Lung (tissue), 12 donors: ENCODE data around the gene XRCC1. TPM values are rescaled to one million over a fixed set of nuclear protein-coding genes. Genes with fewer than 3 reads are reported as not detected.
A peak's percentile ranks its signal among the peaks of the same experiment; 100 is the strongest.

Experiments used
- ATAC-seq: fragments of 200-7000 bp; cut with Tn5 transposase; one replicate; pipeline ENCODE4 v1.9.1; 2020; ENCODE audit warnings: moderate number of reproducible peaks; ENCODE audit not compliant: insufficient read depth, low FRiP score
- DNase-seq, 3 donors: peaks; one replicate each; pipeline ENCODE4 v3.0.0-alpha.2; 2013 to 2017
- H3K27ac ChIP-seq, 2 donors: one replicate each; pipeline ENCODE4 v1.5.1; 2013; ENCODE audit warnings: mild to moderate bottlenecking in 2 of 2, moderate library complexity in 2 of 2, control low read depth in 1 of 2, inconsistent platforms in 1 of 2, low read depth in 1 of 2, low read length in 1 of 2
- H3K27me3 ChIP-seq, 3 donors: one replicate each; pipeline ENCODE4 v1.5.1; 2013; ENCODE audit warnings: low read length in 2 of 3; ENCODE audit not compliant: control insufficient read depth in 3 of 3, insufficient read depth in 3 of 3
- H3K36me3 ChIP-seq, 4 donors: one replicate each; pipeline ENCODE4 v1.5.1; 2013; ENCODE audit warnings: low read length in 4 of 4, mild to moderate bottlenecking in 1 of 4, moderate library complexity in 1 of 4; ENCODE audit not compliant: control insufficient read depth in 4 of 4, insufficient read depth in 4 of 4
- H3K4me1 ChIP-seq, 5 donors: one replicate each; pipeline ENCODE4 v1.5.1; 2013; ENCODE audit warnings: low read length in 5 of 5, mild to moderate bottlenecking in 2 of 5, moderate library complexity in 1 of 5; ENCODE audit not compliant: control insufficient read depth in 5 of 5, insufficient read depth in 5 of 5
- H3K4me3 ChIP-seq: one replicate; pipeline ENCODE4 v1.5.1; 2013; ENCODE audit warnings: mild to moderate bottlenecking, control low read depth, moderate library complexity
- H3K9ac ChIP-seq, 2 donors: one replicate each; pipeline ENCODE4 v1.5.1; 2013; ENCODE audit warnings: low read length in 2 of 2, control low read depth in 1 of 2; ENCODE audit not compliant: insufficient read depth in 1 of 2
- H3K9me3 ChIP-seq, 4 donors: one replicate each; pipeline ENCODE4 v1.5.1; 2013; ENCODE audit warnings: low read length in 3 of 4, mild to moderate bottlenecking in 1 of 4, moderate library complexity in 1 of 4; ENCODE audit not compliant: control insufficient read depth in 4 of 4, insufficient read depth in 3 of 4
- WGBS, 2 donors: extraction: QIAGEN DNeasy Blood & Tissue Kit; methylation state at CpG; one replicate each; pipeline ENCODE4 v1.1.7; 2013; 5-methylcytosine and 5-hydroxymethylcytosine counted together
- polyA plus RNA-seq, 2 donors: library from polyadenylated mRNA; stranded (reverse); fragments of 200-250 nt; gene quantifications; one replicate each; pipeline ENCODE4 v1.2.1, GENCODE V29; 2013
- total RNA-seq, 2 donors: library from RNA; depleted of rRNA in 1 of 2; stranded (reverse); fragments of >200 nt in 1 of 2; gene quantifications; one replicate each; pipeline ENCODE4 v1.2.1, GENCODE V29; 2014 to 2021
- TF ChIP-seq, protein P1 (sequence below): IDR thresholded peaks from 2 replicates; pipeline ENCODE4 v1.5.1; 2012; ENCODE audit warnings: mild to moderate bottlenecking; ENCODE audit errors: control extremely low read depth, extremely low read depth
- donor health status: control.
- donor health status: control.
- donor health status: Bipolar disorder and iron deficiency.
- donor health status: healthy.
- donor health status: DM: yes; HTN: yes; CAD: no.

Gene XRCC1
- total and polyA plus RNA-seq, 4 donors, result 15.4 to 32.2 (median 24.5) TPM

DNA sequence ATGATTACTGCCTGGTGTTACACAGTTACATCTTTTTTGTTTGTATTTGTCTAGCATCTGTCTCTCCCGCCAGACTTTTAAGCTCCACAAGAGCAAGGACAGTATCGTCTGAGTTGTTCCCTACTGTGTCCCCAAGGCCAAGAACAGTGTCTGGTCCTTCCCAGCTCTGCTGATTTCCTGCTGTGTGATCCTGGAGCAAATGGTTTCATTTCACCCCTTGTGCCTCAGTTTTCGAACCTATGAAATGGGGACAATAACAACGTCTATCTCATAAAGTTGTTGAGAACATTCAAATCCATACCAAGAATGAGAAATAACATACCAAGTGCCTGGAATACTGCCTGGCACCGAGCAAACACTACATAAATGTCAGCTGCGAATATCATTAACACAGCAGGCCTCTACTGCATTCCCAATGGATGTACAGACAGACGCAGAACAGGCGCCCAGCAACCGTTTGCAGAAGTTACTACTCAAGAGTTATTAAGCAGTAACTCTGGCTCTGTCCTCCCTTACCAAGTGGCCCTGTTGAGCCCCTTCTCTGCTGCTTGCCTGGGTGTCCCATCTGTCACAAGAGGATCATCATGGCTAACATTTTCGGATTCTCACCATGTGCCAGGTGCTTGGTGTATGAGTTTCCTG is 11.4 kb downstream of the XRCC1 start:
- H3K27ac ChIP-seq, result peak overlapping the region in 1 of 2 donors; percentile 60
- peaks cover 0 to 13% (median 0%) of the 10 kb centered on the region in 5 donors for H3K4me1 ChIP-seq

DNA sequence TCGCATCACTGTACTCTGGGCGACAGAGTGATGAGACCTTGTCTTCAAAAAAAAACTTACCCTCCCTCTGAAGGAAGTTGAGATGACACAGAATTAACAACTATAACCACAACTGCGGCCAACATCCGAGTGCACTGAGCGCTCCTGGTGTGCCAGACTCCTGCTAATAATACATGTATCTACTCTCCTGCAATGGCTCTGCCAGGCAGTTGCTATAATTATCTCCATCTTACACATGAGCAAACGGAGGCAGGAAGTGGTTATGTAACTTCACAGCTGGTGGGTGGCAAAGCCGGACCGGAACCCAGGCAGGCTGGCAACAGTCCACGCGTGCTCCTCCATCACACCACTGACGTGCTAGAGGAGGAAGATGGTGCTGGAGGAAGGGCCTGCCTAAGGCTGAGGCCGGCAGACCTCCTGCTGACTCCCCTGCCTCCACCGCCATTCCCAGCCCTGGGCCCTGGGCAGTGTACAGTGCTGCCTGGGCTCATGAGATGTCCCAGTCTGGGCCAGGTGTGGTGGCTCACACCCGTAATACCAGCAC is 12.6 kb downstream of the XRCC1 start:
- WGBS, 2 donors, result 19 to 30% methylated on average over 14 of the region's 14 CpGs
- peaks cover 0 to 24% (median 11%) of the 10 kb centered on the region in 4 donors for H3K36me3 ChIP-seq
- ATAC-seq (peak; percentile 55), DNase-seq (peak; percentile 36 to 63 (median 43))
- no peaks in the 10 kb centered on the region for H3K27me3 ChIP-seq
- peak overlapping the region; percentile 42 to 60 for H3K27ac ChIP-seq
- no peaks in the 10 kb centered on the region for H3K9me3 ChIP-seq
- no peak overlapping the region for H3K4me3 ChIP-seq
- no peak overlapping the region for H3K9ac ChIP-seq
- TF ChIP-seq, protein P1, sequence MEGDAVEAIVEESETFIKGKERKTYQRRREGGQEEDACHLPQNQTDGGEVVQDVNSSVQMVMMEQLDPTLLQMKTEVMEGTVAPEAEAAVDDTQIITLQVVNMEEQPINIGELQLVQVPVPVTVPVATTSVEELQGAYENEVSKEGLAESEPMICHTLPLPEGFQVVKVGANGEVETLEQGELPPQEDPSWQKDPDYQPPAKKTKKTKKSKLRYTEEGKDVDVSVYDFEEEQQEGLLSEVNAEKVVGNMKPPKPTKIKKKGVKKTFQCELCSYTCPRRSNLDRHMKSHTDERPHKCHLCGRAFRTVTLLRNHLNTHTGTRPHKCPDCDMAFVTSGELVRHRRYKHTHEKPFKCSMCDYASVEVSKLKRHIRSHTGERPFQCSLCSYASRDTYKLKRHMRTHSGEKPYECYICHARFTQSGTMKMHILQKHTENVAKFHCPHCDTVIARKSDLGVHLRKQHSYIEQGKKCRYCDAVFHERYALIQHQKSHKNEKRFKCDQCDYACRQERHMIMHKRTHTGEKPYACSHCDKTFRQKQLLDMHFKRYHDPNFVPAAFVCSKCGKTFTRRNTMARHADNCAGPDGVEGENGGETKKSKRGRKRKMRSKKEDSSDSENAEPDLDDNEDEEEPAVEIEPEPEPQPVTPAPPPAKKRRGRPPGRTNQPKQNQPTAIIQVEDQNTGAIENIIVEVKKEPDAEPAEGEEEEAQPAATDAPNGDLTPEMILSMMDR, result no peak
- peaks cover 0 to 13% (median 0%) of the 10 kb centered on the region in 5 donors for H3K4me1 ChIP-seq

More for the DNA sequence above, 11.4 kb downstream of the XRCC1 start:
- DNase-seq (no peak), ATAC-seq (no peak)
- Histone ChIP-seq H3K27me3 (no peaks in the 10 kb centered on the region), H3K36me3 (peaks cover 0 to 20% (median 10%) of the 10 kb centered on the region in 4 donors), H3K9me3 (no peaks in the 10 kb centered on the region), H3K4me3 (no peak overlapping the region), H3K9ac (no peak overlapping the region)
- TF ChIP-seq, protein P1, result no peak
- WGBS, 2 donors, result 87 to 93% methylated on average over 10 of the region's 10 CpGs

DNA sequence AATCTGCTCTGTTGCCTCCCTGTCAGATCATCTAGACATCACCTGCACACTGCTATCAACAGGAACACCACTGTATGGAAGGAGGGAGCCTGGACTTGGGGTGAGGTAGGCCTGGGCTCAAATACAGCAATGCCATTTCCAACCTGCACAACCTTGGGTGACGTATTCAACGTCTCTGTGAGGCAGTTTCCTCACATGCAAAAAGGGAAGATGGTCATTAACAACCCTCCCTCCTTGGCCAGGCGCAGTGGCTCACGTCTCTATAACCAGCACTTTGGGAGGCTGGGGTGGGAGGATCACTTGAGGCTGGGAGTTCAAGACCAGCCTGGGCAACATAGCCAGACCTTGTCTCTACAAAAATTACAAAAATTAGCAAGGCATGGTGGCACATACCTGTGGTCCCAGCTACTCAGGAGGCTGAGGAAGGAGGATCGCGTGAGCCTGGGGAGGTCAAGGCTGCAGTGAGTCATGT is 13.1 kb downstream of the XRCC1 start:
- no peak overlapping the region for H3K9ac ChIP-seq
- H3K4me3 ChIP-seq, result no peak overlapping the region
- H3K9me3 ChIP-seq, result no peaks in the 10 kb centered on the region
- 33 to 64% methylated on average over 6 of the region's 6 CpGs for WGBS, 2 donors
- H3K27ac ChIP-seq, result peak overlapping the region in 1 of 2 donors; percentile 60
- TF ChIP-seq, protein P1, result no peak
- ATAC-seq, result no peak
- peaks cover 0 to 13% (median 0%) of the 10 kb centered on the region in 5 donors for H3K4me1 ChIP-seq
- H3K36me3 ChIP-seq, result peaks cover 0 to 28% (median 11%) of the 10 kb centered on the region in 4 donors
- no peak for DNase-seq
- no peaks in the 10 kb centered on the region for H3K27me3 ChIP-seq
